T-cell (primary cell): Measurements from ENCODE around the gene NKAIN2. TPM values are rescaled to one million over a fixed set of nuclear protein-coding genes. Genes with fewer than 3 reads are reported as not detected.

Experiments used
- ATAC-seq, 4 experiments: fragments of 200-7000 bp in 3 of 4; fragments of 150-1000 bp in 1 of 4; cut with Tn5 transposase; replicated peaks in 1 of 4; 1 replicate in 3 of 4; 2 replicates in 1 of 4; pipeline ENCODE4 v1.10.0; 2021; ENCODE audit warnings: moderate library complexity in 3 of 4, mild to moderate bottlenecking in 2 of 4, moderate number of reproducible peaks in 1 of 4
- CTCF ChIA-PET, 2 donors: fragments of 300-600 bp; sonication (Branson Sonifier 250); formaldehyde crosslinking; loops; one replicate each; lab custom pipeline; 2022; ENCODE audit warnings: antibody characterized with exemption in 2 of 2; lab: Charles Lee
- POLR2A ChIA-PET, 2 donors: fragments of 300-600 bp; sonication (Branson Sonifier 250); formaldehyde crosslinking; loops; one replicate each; lab custom pipeline; 2022; ENCODE audit warnings: antibody characterized with exemption in 2 of 2; lab: Charles Lee
- DNase-seq, 35 experiments: peaks; one replicate each; pipeline versions ENCODE4 v3.0.0 to v3.0.0-alpha.2; 2013 to 2023
- H3K27ac ChIP-seq: one replicate; pipeline ENCODE4 v1.5.1; 2013; ENCODE audit warnings: low read length
- H3K27me3 ChIP-seq, 2 experiments: replicated peaks in 1 of 2; 1 replicate in 1 of 2; 2 replicates in 1 of 2; pipeline versions ENCODE4 v1.6.1 to v1.7.0; 2013; ENCODE audit warnings: low read length in 1 of 2, mixed read lengths in 1 of 2; ENCODE audit not compliant: control insufficient read depth in 2 of 2, insufficient read depth in 2 of 2; ENCODE audit errors: extremely low read depth in 1 of 2
- H3K36me3 ChIP-seq, 2 donors: 1 replicate in 1 of 2; 2 replicates in 1 of 2; pipeline versions ENCODE4 v1.6.1 to v1.7.0; 2013; ENCODE audit warnings: low read length in 1 of 2; ENCODE audit not compliant: control insufficient read depth in 2 of 2, insufficient read depth in 1 of 2; ENCODE audit errors: extremely low read depth in 1 of 2
- H3K4me1 ChIP-seq, 2 experiments: 1 replicate in 1 of 2; 2 replicates in 1 of 2; pipeline versions ENCODE4 v1.6.1 to v1.7.0; 2013; ENCODE audit warnings: low read length in 2 of 2, mixed read lengths in 1 of 2; ENCODE audit not compliant: insufficient read depth in 2 of 2, control insufficient read depth in 1 of 2; ENCODE audit errors: extremely low read depth in 1 of 2
- H3K4me3 ChIP-seq, 2 donors: 1 replicate in 1 of 2; 2 replicates in 1 of 2; pipeline versions ENCODE4 v1.5.1 to v1.7.0; 2013; ENCODE audit warnings: mild to moderate bottlenecking in 2 of 2, low read length in 1 of 2, moderate library complexity in 1 of 2; ENCODE audit not compliant: control insufficient read depth in 1 of 2; ENCODE audit errors: extremely low read depth in 1 of 2
- H3K9me3 ChIP-seq: 2 replicates; pipeline ENCODE4 v1.7.0; 2013
- H3K27ac Mint-ChIP-seq, 2 donors: one replicate each; pipeline ENCODE4 v1.8.0; 2020 to 2021; ENCODE audit warnings: mild to moderate bottlenecking in 2 of 2, mixed read lengths in 2 of 2
- H3K27me3 Mint-ChIP-seq, 2 donors: one replicate each; pipeline ENCODE4 v1.8.0; 2021 to 2022; ENCODE audit warnings: mixed read lengths in 2 of 2
- H3K36me3 Mint-ChIP-seq: one replicate; pipeline ENCODE4 v1.8.0; 2021; ENCODE audit warnings: mixed read lengths
- H3K4me1 Mint-ChIP-seq, 3 donors: one replicate each; pipeline ENCODE4 v1.8.0; 2020 to 2022; ENCODE audit warnings: mixed read lengths in 3 of 3, mild to moderate bottlenecking in 1 of 3
- H3K4me3 Mint-ChIP-seq, 3 donors: one replicate each; pipeline ENCODE4 v1.8.0; 2020 to 2022; ENCODE audit warnings: mild to moderate bottlenecking in 3 of 3, mixed read lengths in 3 of 3, moderate library complexity in 3 of 3
- H3K9me3 Mint-ChIP-seq, 3 donors: one replicate each; pipeline ENCODE4 v1.8.0; 2020 to 2022; ENCODE audit warnings: mixed read lengths in 3 of 3
- WGBS: methylation state at CpG from one replicate; pipeline ENCODE4 v1.1.5; 2013; ENCODE audit warnings: missing lambda C conversion rate; ENCODE audit not compliant: insufficient coverage; 5-methylcytosine and 5-hydroxymethylcytosine counted together
- total RNA-seq, 35 experiments: library from RNA in 6 of 35; stranded (reverse) in 6 of 35; fragments of 120-200 nt in 1 of 35; gene quantifications; one replicate each; pipeline versions ENCODE4 v1.2.1 to v1.2.4 and lab custom pipeline; 2013 to 2026

Gene NKAIN2
- total RNA-seq, 5 donors from 2014 or later (not counting 1 experiment from before 2014, with no cell fraction given): 0.13 TPM; not detected in 4

GRCh38 chr6:123994891-123995635, 191.4 kb downstream of the NKAIN2 start:
- DNase-seq (no peak), ATAC-seq (no peak)
- ChIA-PET POLR2A (no interaction called here), CTCF (no interaction called here)
- no peaks in the 10 kb centered on the region for H3K4me1 Mint-ChIP-seq
- no peak overlapping the region for H3K27ac ChIP-seq
- H3K27ac Mint-ChIP-seq: no peak overlapping the region
- 31% methylated on average over 2 of the region's 4 CpGs for WGBS
- H3K4me1 ChIP-seq: no peaks in the 10 kb centered on the region
- no peak overlapping the region for H3K4me3 Mint-ChIP-seq
- H3K36me3 Mint-ChIP-seq: no peaks in the 10 kb centered on the region
- H3K27me3 ChIP-seq: no peaks in the 10 kb centered on the region
- H3K9me3 Mint-ChIP-seq: no peaks in the 10 kb centered on the region
- no peak overlapping the region for H3K4me3 ChIP-seq
- no peaks in the 10 kb centered on the region for H3K27me3 Mint-ChIP-seq
- H3K36me3 ChIP-seq: no peaks in the 10 kb centered on the region
- no peaks in the 10 kb centered on the region for H3K9me3 ChIP-seq

DNA sequence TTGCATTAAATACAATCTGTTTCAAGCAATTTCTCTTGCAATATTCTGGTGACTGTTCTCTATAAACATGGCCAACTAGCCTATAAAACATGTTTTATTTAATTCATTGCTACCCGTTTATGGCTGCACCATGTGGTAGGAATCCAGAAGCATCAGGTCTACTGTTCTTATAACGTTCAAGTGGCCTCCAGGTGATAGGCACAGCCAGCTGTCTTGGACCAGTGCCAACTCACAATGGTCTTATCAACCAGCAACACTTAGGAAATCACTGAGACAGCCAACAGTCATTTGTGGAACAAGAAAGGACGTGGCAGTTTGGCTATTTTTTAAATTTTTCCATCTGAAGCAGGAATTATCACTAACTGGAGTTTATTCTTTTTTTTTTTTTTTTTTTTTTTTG, 193.6 kb downstream of the NKAIN2 start:
- Histone ChIP-seq H3K27me3 (no peaks in the 10 kb centered on the region), H3K4me1 (no peaks in the 10 kb centered on the region), H3K4me3 (no peak overlapping the region), H3K9me3 (no peaks in the 10 kb centered on the region), H3K27ac (no peak overlapping the region), H3K36me3 (no peaks in the 10 kb centered on the region)
- no peaks in the 10 kb centered on the region for H3K27me3 Mint-ChIP-seq
- H3K4me3 Mint-ChIP-seq: no peak overlapping the region
- ChIA-PET CTCF (no interaction called here), POLR2A (no interaction called here)
- 30% methylated on average over 2 of the region's 3 CpGs for WGBS
- peaks cover 0 to 2% (median 0%) of the 10 kb centered on the region in 3 donors for H3K9me3 Mint-ChIP-seq
- DNase-seq (no peak), ATAC-seq (no peak)
- H3K4me1 Mint-ChIP-seq: no peaks in the 10 kb centered on the region
- H3K36me3 Mint-ChIP-seq: no peaks in the 10 kb centered on the region
- H3K27ac Mint-ChIP-seq: no peak overlapping the region

DNA sequence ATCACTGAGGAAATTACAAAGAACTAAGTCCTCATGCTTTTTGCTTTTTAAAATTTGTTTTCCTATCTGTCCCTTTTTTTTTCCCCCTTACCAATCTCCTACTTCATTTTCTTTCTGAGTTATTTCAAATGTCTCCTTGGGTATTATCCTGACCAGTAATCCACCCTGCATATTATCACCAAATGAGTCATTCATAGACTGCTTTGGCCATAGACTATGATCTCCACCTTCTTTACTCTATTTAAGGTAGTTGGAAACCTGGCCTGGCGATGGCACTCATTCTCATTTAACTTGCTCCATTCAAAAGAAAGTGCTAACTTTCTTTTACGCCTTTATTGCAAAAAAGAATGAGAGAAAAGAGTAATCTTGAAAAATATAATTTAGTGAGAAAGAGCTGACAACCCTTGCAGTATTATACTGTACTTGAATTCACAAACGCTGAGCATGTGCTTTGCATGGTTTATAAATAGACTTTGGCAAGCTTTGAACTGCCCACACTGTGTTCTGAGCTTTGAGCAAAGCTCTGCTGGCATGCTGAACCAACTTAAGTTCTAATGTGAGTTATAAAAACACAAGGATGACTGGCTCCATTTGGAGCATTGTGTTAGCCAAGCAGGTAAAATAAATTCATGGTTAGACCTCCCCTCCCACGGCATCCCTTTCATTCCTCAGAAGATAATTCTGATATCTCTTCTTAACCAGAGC, 198.9 kb downstream of the NKAIN2 start:
- Mint-ChIP-seq H3K27me3 (no peaks in the 10 kb centered on the region), H3K4me3 (no peak overlapping the region), H3K36me3 (no peaks in the 10 kb centered on the region), H3K9me3 (peaks cover 0 to 8% (median 2%) of the 10 kb centered on the region in 3 donors), H3K4me1 (no peaks in the 10 kb centered on the region), H3K27ac (no peak overlapping the region)
- no peak for DNase-seq
- ChIA-PET CTCF (no interaction called here), POLR2A (no interaction called here)
- no CpG with 5 or more reads among the region's 4 CpGs for WGBS
- ATAC-seq: no peak
- Histone ChIP-seq H3K4me1 (no peaks in the 10 kb centered on the region), H3K4me3 (no peak overlapping the region), H3K36me3 (no peaks in the 10 kb centered on the region), H3K9me3 (no peaks in the 10 kb centered on the region), H3K27me3 (no peaks in the 10 kb centered on the region), H3K27ac (no peak overlapping the region)

- no peak overlapping the region for H3K4me3 Mint-ChIP-seq
- no peaks in the 10 kb centered on the region for H3K9me3 ChIP-seq
- H3K9me3 Mint-ChIP-seq: peaks cover 3 to 8% (median 4%) of the 10 kb centered on the region in 3 donors
- ChIA-PET CTCF (no interaction called here), POLR2A (no interaction called here)
- H3K36me3 ChIP-seq: no peaks in the 10 kb centered on the region
- no peaks in the 10 kb centered on the region for H3K4me1 ChIP-seq
- no peaks in the 10 kb centered on the region for H3K27me3 Mint-ChIP-seq
- H3K27me3 ChIP-seq: no peaks in the 10 kb centered on the region
- DNase-seq: no peak
- no peak overlapping the region for H3K4me3 ChIP-seq
- no peaks in the 10 kb centered on the region for H3K4me1 Mint-ChIP-seq
- ATAC-seq: no peak
- no peaks in the 10 kb centered on the region for H3K36me3 Mint-ChIP-seq
- no peak overlapping the region for H3K27ac ChIP-seq
- H3K27ac Mint-ChIP-seq: no peak overlapping the region
Observed at GRCh38 chr6:124007266-124007665, 203.6 kb downstream of the NKAIN2 start.

GRCh38 chr6:124008000-124008987, 204.6 kb downstream of the NKAIN2 start:
- DNase-seq: no peak
- no peak overlapping the region for H3K4me3 Mint-ChIP-seq
- ChIA-PET CTCF (no interaction called here), POLR2A (no interaction called here)
- no peak overlapping the region for H3K27ac ChIP-seq
- no peak for ATAC-seq
- H3K9me3 ChIP-seq: no peaks in the 10 kb centered on the region
- WGBS: 75% methylated on average over 3 of the region's 10 CpGs
- H3K4me1 Mint-ChIP-seq: no peaks in the 10 kb centered on the region
- H3K36me3 ChIP-seq: no peaks in the 10 kb centered on the region
- H3K27ac Mint-ChIP-seq: no peak overlapping the region
- H3K27me3 ChIP-seq: no peaks in the 10 kb centered on the region
- peaks cover 3 to 8% (median 4%) of the 10 kb centered on the region in 3 donors for H3K9me3 Mint-ChIP-seq
- no peaks in the 10 kb centered on the region for H3K4me1 ChIP-seq
- no peak overlapping the region for H3K4me3 ChIP-seq
- no peaks in the 10 kb centered on the region for H3K27me3 Mint-ChIP-seq
- no peaks in the 10 kb centered on the region for H3K36me3 Mint-ChIP-seq

- H3K36me3 Mint-ChIP-seq: no peaks in the 10 kb centered on the region
- no peaks in the 10 kb centered on the region for H3K4me1 Mint-ChIP-seq
- Histone ChIP-seq H3K4me1 (no peaks in the 10 kb centered on the region), H3K4me3 (no peak overlapping the region), H3K27me3 (no peaks in the 10 kb centered on the region), H3K36me3 (no peaks in the 10 kb centered on the region), H3K9me3 (no peaks in the 10 kb centered on the region), H3K27ac (no peak overlapping the region)
- no peaks in the 10 kb centered on the region for H3K27me3 Mint-ChIP-seq
- POLR2A ChIA-PET: no interaction called here
- ATAC-seq (no peak), DNase-seq (no peak)
- WGBS: 72% methylated on average over 3 of the region's 6 CpGs
- peaks cover 3 to 5% (median 4%) of the 10 kb centered on the region in 3 donors for H3K9me3 Mint-ChIP-seq
- H3K4me3 Mint-ChIP-seq: no peak overlapping the region
- CTCF ChIA-PET: no interaction called here
- no peak overlapping the region for H3K27ac Mint-ChIP-seq
Observed at GRCh38 chr6:124008988-124009765, 205.5 kb downstream of the NKAIN2 start.
